Measurements from ENCODE around the gene KLHL8. TPM values are rescaled to one million over a fixed set of nuclear protein-coding genes. Genes with fewer than 3 reads are reported as not detected.

The KLHL8 gene
- total RNA-seq, 4 donors from 2014 or later: 6.2 to 11.5 (median 8.3) TPM

- intact Hi-C loops (cut with DNase I; ENCODE audit: low total_unique reads): no loop called here
- H3K4me3 ChIP-seq (ENCODE audit: low read depth, poor library complexity, severe bottlenecking): no peak overlapping the region
- WGBS, 2 donors: 93 to 94% methylated on average over 7 of the region's 7 CpGs
- TF ChIP-seq CTCF (IDR thresholded peaks at IDR 0.05): no peak
- no peak for TF ChIP-seq POLR2A (IDR thresholded peaks at IDR 0.05)
- no peak for DNase-seq (ENCODE audit: low spot score in 2 of 2)
Observed at GRCh38 chr4:87188932-87189331, 31.5 kb downstream of the KLHL8 start.

DNA sequence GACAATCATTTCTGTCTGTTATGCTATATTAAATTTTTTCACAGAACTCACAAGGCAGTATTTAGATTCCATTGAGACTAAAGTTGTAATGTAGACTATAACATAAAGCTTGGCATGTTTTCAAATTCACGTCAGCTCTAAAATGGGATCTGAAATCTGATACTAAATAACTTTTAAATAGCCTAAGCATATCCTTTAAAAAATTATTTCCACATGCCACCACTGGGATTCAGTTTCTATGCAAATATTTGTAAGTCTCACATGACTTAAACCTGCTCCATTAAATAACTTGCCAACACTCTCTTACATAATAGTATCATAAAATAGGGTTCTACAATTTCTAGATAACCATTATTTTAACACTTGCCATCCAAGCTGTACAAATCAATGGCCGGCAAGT lies 32.4 kb downstream of the KLHL8 start:
- TF ChIP-seq CTCF (IDR thresholded peaks at IDR 0.05): no peak
- TF ChIP-seq POLR2A (IDR thresholded peaks at IDR 0.05): no peak
- intact Hi-C loops (cut with DNase I; ENCODE audit: low total_unique reads): no loop called here
- H3K4me3 ChIP-seq (ENCODE audit: low read depth, poor library complexity, severe bottlenecking): no peak overlapping the region
- 55 to 58% methylated on average over 2 of the region's 2 CpGs for WGBS, 2 donors
- no peak for DNase-seq (ENCODE audit: low spot score in 2 of 2)

- DNase-seq (ENCODE audit: low spot score in 2 of 2): no peak
- H3K4me3 ChIP-seq (ENCODE audit: low read depth, poor library complexity, severe bottlenecking): no peak overlapping the region
- TF ChIP-seq CTCF (IDR thresholded peaks at IDR 0.05): no peak
- TF ChIP-seq POLR2A (IDR thresholded peaks at IDR 0.05): no peak
- intact Hi-C loops (cut with DNase I; ENCODE audit: low total_unique reads): no loop called here
- 88 to 93% methylated on average over 5 of the region's 5 CpGs for WGBS, 2 donors
Observed at GRCh38 chr4:87185146-87185870, 35.1 kb downstream of the KLHL8 start.

DNA sequence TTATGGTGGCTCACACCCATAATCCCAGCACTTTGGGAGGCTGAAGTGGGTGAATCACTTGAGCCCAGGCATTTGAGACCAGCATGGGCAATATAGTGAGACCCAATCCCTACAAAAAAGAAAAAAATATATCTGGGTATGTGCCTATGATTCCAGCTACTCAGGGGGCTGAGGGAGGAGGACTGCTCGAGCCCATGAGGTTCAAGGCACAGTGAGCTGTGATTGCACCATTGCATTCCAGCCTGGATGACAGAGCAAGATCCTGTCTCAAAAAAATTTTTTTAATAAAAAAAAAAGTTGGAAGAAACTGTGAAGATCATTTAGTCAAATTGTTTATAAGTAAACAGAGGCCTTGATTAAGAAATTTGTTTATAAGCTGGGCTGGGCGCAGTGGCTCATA lies 39.7 kb downstream of the KLHL8 start:
- no peak overlapping the region for H3K4me3 ChIP-seq (ENCODE audit: low read depth, poor library complexity, severe bottlenecking)
- 91 to 100% methylated on average over 2 of the region's 2 CpGs for WGBS, 2 donors
- no peak for DNase-seq (ENCODE audit: low spot score in 2 of 2)
- intact Hi-C loops (cut with DNase I; ENCODE audit: low total_unique reads): no loop called here
- no peak for TF ChIP-seq CTCF (IDR thresholded peaks at IDR 0.05)
- TF ChIP-seq POLR2A (IDR thresholded peaks at IDR 0.05): no peak

- no peak overlapping the region for H3K4me3 ChIP-seq (ENCODE audit: low read depth, poor library complexity, severe bottlenecking)
- WGBS, 2 donors: 39 to 86% methylated on average over 1 of the region's 1 CpG
- intact Hi-C loops (cut with DNase I; ENCODE audit: low total_unique reads): no loop called here
- DNase-seq (ENCODE audit: low spot score in 2 of 2): no peak
- TF ChIP-seq POLR2A (IDR thresholded peaks at IDR 0.05): no peak
- TF ChIP-seq CTCF (IDR thresholded peaks at IDR 0.05): no peak
Observed at GRCh38 chr4:87179751-87180150, 40.7 kb downstream of the KLHL8 start.

DNA sequence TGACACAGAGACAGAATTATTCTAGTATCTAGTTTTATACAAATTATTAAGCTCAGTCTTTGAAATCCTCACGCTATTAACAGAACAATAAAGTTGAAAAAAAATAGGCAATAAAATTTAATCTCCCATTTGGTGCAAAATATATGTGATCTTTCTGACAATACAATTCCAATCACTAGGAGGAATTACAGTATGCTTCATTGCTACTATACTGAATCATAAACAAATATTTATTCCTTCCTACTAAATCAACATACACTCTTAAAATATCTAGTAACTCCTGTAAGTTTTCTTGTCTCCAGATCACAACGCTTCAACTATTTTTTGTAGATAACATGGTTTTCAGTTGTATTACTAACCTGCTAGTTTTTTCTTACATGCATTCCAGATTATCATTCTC lies 45.7 kb downstream of the KLHL8 start:
- no peak for DNase-seq (ENCODE audit: low spot score in 2 of 2)
- H3K4me3 ChIP-seq (ENCODE audit: low read depth, poor library complexity, severe bottlenecking): no peak overlapping the region
- intact Hi-C loops (cut with DNase I; ENCODE audit: low total_unique reads): no loop called here
- no peak for TF ChIP-seq POLR2A (IDR thresholded peaks at IDR 0.05)
- no peak for TF ChIP-seq CTCF (IDR thresholded peaks at IDR 0.05)
- 97 to 98% methylated on average over 2 of the region's 2 CpGs for WGBS, 2 donors
